Hepatocyte (in vitro differentiated cells): ENCODE measurements around the gene ETV6. TPM values are rescaled to one million over a fixed set of nuclear protein-coding genes. Genes with fewer than 3 reads are reported as not detected.
"Not testable (repeated sequence)": the region's sequence is repeated elsewhere in the genome, so short reads cannot be mapped to it uniquely, and the experiment has no call there.

Experiments
- DNase-seq: peaks from one replicate; pipeline ENCODE4 v3.0.0-alpha.2; 2016; ENCODE audit warnings: low spot score
- H2AFZ ChIP-seq: fragments of 200-600 bp; sonication (generic); 2 replicates; pipeline ENCODE4 v1.6.0; 2016; ENCODE audit warnings: antibody characterized with exemption, mild to moderate bottlenecking
- H3K27ac ChIP-seq: fragments of 200-600 bp; sonication (generic); 2 replicates; pipeline ENCODE4 v1.5.1; 2016; ENCODE audit warnings: mild to moderate bottlenecking
- H3K27me3 ChIP-seq: fragments of 200-600 bp; sonication (generic); 2 replicates; pipeline ENCODE4 v1.6.1; 2016
- H3K36me3 ChIP-seq: fragments of 200-600 bp; sonication (generic); replicated peaks from 2 replicates; pipeline ENCODE4 v1.5.1; 2016; ENCODE audit warnings: low read depth; ENCODE audit not compliant: insufficient read depth
- H3K4me1 ChIP-seq: fragments of 200-600 bp; sonication (generic); 2 replicates; pipeline ENCODE4 v1.5.1; 2016; ENCODE audit warnings: mild to moderate bottlenecking, moderate library complexity; ENCODE audit not compliant: insufficient read depth
- H3K4me2 ChIP-seq: fragments of 200-600 bp; sonication (generic); 2 replicates; pipeline ENCODE4 v1.6.0; 2016
- H3K4me3 ChIP-seq: fragments of 200-600 bp; sonication (generic); 2 replicates; pipeline ENCODE4 v1.5.1; 2016; ENCODE audit warnings: mild to moderate bottlenecking
- H3K79me2 ChIP-seq: fragments of 200-600 bp; sonication (generic); 2 replicates; pipeline ENCODE4 v1.6.0; 2017; ENCODE audit warnings: mild to moderate bottlenecking
- H3K9me2 ChIP-seq: fragments of 200-600 bp; sonication (generic); replicated peaks from 2 replicates; pipeline ENCODE4 v1.6.0; 2017; ENCODE audit warnings: mild to moderate bottlenecking; ENCODE audit not compliant: insufficient read depth
- H3K9me3 ChIP-seq: fragments of 200-600 bp; sonication (generic); 2 replicates; pipeline ENCODE4 v1.5.1; 2016; ENCODE audit warnings: low read depth, mild to moderate bottlenecking
- H4K20me1 ChIP-seq: fragments of 200-600 bp; sonication (generic); 2 replicates; pipeline ENCODE4 v1.6.0; 2016; ENCODE audit warnings: mild to moderate bottlenecking; ENCODE audit not compliant: insufficient read depth, poor library complexity, severe bottlenecking
- EZH2 ChIP-seq: fragments of 200-600 bp; sonication (generic); IDR thresholded peaks from 2 replicates; pipeline ENCODE4 v1.6.1; 2016; ENCODE audit warnings: antibody characterized with exemption, mild to moderate bottlenecking, borderline replicate concordance
- EZH2phosphoT487 ChIP-seq: fragments of 200-600 bp; sonication (generic); IDR thresholded peaks from one replicate; pipeline ENCODE4 v1.6.1; 2018; ENCODE audit warnings: antibody characterized with exemption, mild to moderate bottlenecking, low read depth, moderate library complexity; ENCODE audit not compliant: unreplicated experiment, severe bottlenecking
- WGBS: methylation state at CpG from one replicate; pipeline ENCODE4 v1.1.6; 2016; ENCODE audit warnings: low lambda C conversion rate; ENCODE audit errors: missing lambda C conversion rate; 5-methylcytosine and 5-hydroxymethylcytosine counted together
- polyA plus RNA-seq: library from polyadenylated mRNA; unstranded; fragments of >200 nt; fragmentation: Nextera tagmentation; extraction: Ambion mirVana; gene quantifications from 2 replicates; pipeline ENCODE4 v1.2.1, GENCODE V29; 2016
- total RNA-seq: library from RNA; depleted of rRNA; stranded (reverse); fragments of >200 nt; gene quantifications from 2 replicates; pipeline ENCODE4 v1.2.3, GENCODE V29; 2014
- TF ChIP-seq, protein P1 (sequence below): fragments of 200-600 bp; sonication (generic); IDR thresholded peaks from 2 replicates; pipeline ENCODE4 v1.5.1; 2016; ENCODE audit warnings: antibody characterized with exemption, mild to moderate bottlenecking; ENCODE audit not compliant: poor library complexity

Gene ETV6
- total and polyA plus RNA-seq, 2 experiments from 2014 or later, result 8.0 to 9.7 TPM

DNA sequence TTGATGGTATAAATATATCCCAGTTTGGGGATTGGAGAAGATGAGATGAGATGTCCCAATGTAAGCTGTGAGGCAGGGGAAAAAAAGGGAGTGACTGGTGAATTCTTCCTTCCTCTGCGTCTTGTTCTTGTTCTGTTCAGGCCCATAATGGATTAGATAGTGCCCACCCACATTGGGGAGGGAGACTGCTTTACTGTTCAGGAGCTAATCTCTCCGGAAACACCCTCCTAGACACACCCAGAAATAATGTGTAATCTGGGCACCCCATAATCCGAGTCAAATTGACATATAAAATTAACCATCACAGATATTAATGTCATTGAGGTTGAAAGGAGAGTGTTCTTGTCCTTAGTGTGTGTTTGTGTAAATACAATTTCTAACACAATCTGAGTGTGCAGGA is 29.3 kb downstream of the ETV6 start:
- TF ChIP-seq, protein P1, sequence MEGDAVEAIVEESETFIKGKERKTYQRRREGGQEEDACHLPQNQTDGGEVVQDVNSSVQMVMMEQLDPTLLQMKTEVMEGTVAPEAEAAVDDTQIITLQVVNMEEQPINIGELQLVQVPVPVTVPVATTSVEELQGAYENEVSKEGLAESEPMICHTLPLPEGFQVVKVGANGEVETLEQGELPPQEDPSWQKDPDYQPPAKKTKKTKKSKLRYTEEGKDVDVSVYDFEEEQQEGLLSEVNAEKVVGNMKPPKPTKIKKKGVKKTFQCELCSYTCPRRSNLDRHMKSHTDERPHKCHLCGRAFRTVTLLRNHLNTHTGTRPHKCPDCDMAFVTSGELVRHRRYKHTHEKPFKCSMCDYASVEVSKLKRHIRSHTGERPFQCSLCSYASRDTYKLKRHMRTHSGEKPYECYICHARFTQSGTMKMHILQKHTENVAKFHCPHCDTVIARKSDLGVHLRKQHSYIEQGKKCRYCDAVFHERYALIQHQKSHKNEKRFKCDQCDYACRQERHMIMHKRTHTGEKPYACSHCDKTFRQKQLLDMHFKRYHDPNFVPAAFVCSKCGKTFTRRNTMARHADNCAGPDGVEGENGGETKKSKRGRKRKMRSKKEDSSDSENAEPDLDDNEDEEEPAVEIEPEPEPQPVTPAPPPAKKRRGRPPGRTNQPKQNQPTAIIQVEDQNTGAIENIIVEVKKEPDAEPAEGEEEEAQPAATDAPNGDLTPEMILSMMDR, result no peak
- no peak for TF ChIP-seq EZH2phosphoT487
- TF ChIP-seq EZH2, result no peak
- Histone ChIP-seq H3K9me2 (no peaks in the 10 kb centered on the region), H2AFZ (no peak overlapping the region), H3K4me2 (no peak overlapping the region), H3K36me3 (no peaks in the 10 kb centered on the region), H3K79me2 (peaks cover 86% of the 10 kb centered on the region), H3K27ac (no peak overlapping the region), H3K4me3 (no peak overlapping the region), H3K9me3 (no peaks in the 10 kb centered on the region), H3K27me3 (no peaks in the 10 kb centered on the region), H3K4me1 (peaks cover 4% of the 10 kb centered on the region), H4K20me1 (peaks cover 13% of the 10 kb centered on the region)
- WGBS, result 89% methylated on average over 3 of the region's 3 CpGs
- DNase-seq, result no peak

DNA sequence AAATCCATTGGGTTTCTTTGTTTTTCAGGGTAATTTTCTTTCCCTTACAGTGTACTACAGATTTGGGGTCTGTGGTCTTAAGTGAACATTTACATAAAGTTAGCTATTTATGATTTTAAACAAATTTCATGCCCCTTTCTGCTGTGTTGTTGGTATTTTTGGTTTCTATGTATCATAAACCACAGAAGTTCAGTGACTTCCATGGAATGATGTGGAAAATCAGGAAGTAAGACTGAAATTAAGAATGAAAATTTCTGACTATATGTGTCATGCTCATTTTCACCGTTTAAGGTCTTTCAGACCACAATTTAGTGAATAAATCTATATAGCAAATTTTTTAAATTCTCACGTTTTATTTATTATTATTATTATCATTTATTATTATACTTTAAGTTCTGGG is 31.7 kb downstream of the ETV6 start:
- DNase-seq, result no peak

DNA sequence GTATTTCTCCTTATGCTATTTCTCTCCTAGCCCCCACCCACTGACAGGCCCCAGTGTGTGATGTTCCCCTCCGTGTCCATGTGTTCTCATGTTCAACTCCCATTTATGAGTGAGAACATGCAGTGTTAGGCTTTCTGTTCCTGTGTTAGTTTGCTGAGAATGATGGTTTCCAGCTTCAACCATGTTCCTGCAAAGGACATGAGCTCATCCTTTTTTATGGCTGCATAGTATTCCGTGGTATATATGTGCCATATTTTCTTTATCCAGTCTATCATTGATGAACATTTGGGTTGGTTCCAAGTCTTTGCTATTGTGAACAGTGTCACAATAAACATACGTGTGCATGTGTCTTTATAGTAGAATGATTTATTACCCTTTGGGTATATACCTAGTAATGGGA is 32.2 kb downstream of the ETV6 start:
- WGBS, result 97% methylated on average over 3 of the region's 3 CpGs
- not testable (repeated sequence) for H3K27ac ChIP-seq, H4K20me1 ChIP-seq, DNase-seq, H3K36me3 ChIP-seq, H3K9me3 ChIP-seq, H3K4me2 ChIP-seq, H3K9me2 ChIP-seq, H3K27me3 ChIP-seq, H3K4me3 ChIP-seq, H2AFZ ChIP-seq
- Histone ChIP-seq H3K79me2 (peaks cover 85% of the 10 kb centered on the region), H3K4me1 (peaks cover 17% of the 10 kb centered on the region)

More for the DNA sequence above, 31.7 kb downstream of the ETV6 start:
- H3K79me2 ChIP-seq, result peaks cover 85% of the 10 kb centered on the region
- no peaks in the 10 kb centered on the region for H3K27me3 ChIP-seq
- H3K4me2 ChIP-seq, result no peak overlapping the region
- TF ChIP-seq EZH2, result no peak
- TF ChIP-seq EZH2phosphoT487, result no peak
- TF ChIP-seq, protein P1, result no peak
- H3K4me1 ChIP-seq, result peaks cover 18% of the 10 kb centered on the region
- no peak overlapping the region for H3K4me3 ChIP-seq
- H3K9me3 ChIP-seq, result no peaks in the 10 kb centered on the region
- peaks cover 7% of the 10 kb centered on the region for H4K20me1 ChIP-seq
- WGBS, result 74% methylated on average over 2 of the region's 2 CpGs
- no peaks in the 10 kb centered on the region for H3K36me3 ChIP-seq
- H3K9me2 ChIP-seq, result no peaks in the 10 kb centered on the region
- no peak overlapping the region for H2AFZ ChIP-seq
- no peak overlapping the region for H3K27ac ChIP-seq

DNA sequence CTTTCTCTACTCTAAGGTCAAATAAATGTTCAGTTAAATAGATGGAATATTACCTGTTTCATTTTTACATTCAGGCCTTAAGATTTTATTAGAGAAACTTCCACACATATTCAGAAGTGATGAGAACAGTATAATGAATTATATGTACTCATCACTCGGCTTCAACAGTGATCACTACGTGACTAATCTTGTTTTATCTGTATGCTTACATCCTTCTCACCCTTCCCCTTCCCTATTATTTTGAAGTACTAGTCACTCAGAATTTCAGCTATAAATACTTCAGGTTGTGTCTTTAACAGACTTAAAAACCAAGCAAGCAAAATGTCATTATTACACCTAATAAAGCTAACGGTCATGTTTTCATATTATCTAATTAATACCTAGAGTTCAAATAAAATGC is 34.9 kb downstream of the ETV6 start:
- Histone ChIP-seq H3K4me3 (no peak overlapping the region), H3K36me3 (no peaks in the 10 kb centered on the region), H2AFZ (no peak overlapping the region), H3K4me2 (no peak overlapping the region), H4K20me1 (no peaks in the 10 kb centered on the region), H3K27me3 (no peaks in the 10 kb centered on the region), H3K27ac (no peak overlapping the region), H3K9me3 (no peaks in the 10 kb centered on the region), H3K79me2 (peaks cover 82% of the 10 kb centered on the region), H3K4me1 (peaks cover 30% of the 10 kb centered on the region), H3K9me2 (no peaks in the 10 kb centered on the region)
- DNase-seq, result no peak
- 69% methylated on average over 3 of the region's 3 CpGs for WGBS
- no peak for TF ChIP-seq EZH2phosphoT487
